ENCODE results near the gene IRF7.

IRF7 gene

GRCh38 chr11:637333-637592, 21.5 kb upstream of the IRF7 start:
- TF ChIP-seq JUND (IDR thresholded peaks at IDR 0.05; ENCODE audit: low read depth): no peak
- DNase-seq (ENCODE audit: low read depth in 1 of 2, low spot score in 1 of 2): no peak
- in situ Hi-C loops (cut with HindIII; ENCODE audit: low pct_unique_long_range_greater_than_20kb, low sequenced_read_pairs): no loop called here

DNA sequence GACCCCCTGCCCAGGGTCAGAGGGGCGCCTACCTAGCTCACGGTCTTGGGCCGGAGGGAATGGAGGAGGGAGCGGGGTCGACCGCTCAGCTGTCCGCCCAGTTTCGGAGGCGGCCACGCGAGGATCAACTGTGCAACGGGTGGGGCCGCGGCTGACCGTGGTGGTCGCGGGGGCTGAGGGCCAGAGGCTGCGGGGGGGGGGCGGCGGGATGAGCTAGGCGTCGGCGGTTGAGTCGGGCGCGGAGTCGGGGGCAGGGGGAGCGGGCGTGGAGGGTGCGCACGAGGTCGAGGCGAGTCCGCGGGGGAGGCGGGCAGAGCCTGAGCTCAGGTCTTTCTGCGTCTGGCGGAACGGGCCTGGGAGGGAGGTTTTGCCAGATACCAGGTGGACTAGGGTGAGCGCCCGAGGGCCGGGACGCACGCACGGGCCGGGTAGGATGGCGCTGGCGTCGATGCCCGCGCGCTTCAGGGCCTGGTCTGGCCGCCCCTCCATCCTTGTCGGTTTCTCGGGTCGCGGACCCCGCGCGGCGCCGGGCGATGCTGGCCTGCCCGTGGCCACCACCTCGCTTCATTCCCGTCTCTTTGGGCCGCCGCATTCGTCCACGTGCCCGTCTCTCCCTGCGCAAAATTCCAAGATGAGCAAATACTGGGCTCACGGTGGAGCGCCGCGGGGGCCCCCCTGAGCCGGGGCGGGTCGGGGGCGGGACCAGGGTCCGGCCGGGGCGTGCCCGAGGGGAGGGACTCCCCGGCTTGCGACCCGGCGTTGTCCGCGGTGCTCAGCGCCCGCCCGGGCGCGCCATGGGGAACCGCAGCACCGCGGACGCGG, 21.0 kb upstream of the IRF7 start, which contains the start of gene DRD4:
DRD4 (plus strand) TSS at position 759 of the 822 bp plus-strand sequence; CDS start at position 795, 36 bp downstream.
- in situ Hi-C loops (cut with HindIII; ENCODE audit: low pct_unique_long_range_greater_than_20kb, low sequenced_read_pairs): no loop called here
- TF ChIP-seq JUND (IDR thresholded peaks at IDR 0.05; ENCODE audit: low read depth): no peak
- DNase-seq (ENCODE audit: low read depth in 1 of 2, low spot score in 1 of 2): no peak

- TF ChIP-seq JUND (IDR thresholded peaks at IDR 0.05; ENCODE audit: low read depth): no peak
- DNase-seq (ENCODE audit: low read depth in 1 of 2, low spot score in 1 of 2): no peak
- in situ Hi-C loops (cut with HindIII; ENCODE audit: low pct_unique_long_range_greater_than_20kb, low sequenced_read_pairs): no loop called here
Measured at GRCh38 chr11:635945-636510, 20.3 kb upstream of the IRF7 start.

DNA sequence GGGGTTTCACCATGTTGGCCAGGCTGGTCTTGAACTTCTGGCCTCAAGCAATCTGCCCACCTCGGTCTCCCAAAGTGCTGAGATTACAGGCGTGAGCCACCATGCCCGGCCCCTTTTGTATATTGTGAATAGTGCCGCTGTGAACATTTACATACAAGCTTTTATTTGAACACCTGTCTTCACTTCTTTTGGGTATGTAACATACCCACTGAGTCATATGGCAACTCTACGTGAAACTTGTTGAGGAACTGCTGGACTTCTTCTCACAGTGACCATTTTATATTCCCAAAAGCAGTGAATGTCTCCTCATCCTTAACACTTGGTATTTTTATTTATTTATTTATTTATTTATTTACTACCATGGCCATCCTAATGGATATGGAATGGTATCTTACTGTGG, 15.1 kb upstream of the IRF7 start:
- no peak for DNase-seq (ENCODE audit: low read depth in 1 of 2, low spot score in 1 of 2)
- in situ Hi-C loops (cut with HindIII; ENCODE audit: low pct_unique_long_range_greater_than_20kb, low sequenced_read_pairs): no loop called here
- no peak for TF ChIP-seq JUND (IDR thresholded peaks at IDR 0.05; ENCODE audit: low read depth)

GRCh38 chr11:629237-629583, 13.5 kb upstream of the IRF7 start:
- in situ Hi-C loops (cut with HindIII; ENCODE audit: low pct_unique_long_range_greater_than_20kb, low sequenced_read_pairs): no loop called here
- no peak for DNase-seq (ENCODE audit: low read depth in 1 of 2, low spot score in 1 of 2)
- TF ChIP-seq JUND (IDR thresholded peaks at IDR 0.05; ENCODE audit: low read depth): no peak

- no peak for DNase-seq (ENCODE audit: low read depth in 1 of 2, low spot score in 1 of 2)
- in situ Hi-C loops (cut with HindIII; ENCODE audit: low pct_unique_long_range_greater_than_20kb, low sequenced_read_pairs): no loop called here
Measured at GRCh38 chr11:628056-628455, 12.3 kb upstream of the IRF7 start.

GRCh38 chr11:627308-627576, 11.5 kb upstream of the IRF7 start:
- TF ChIP-seq JUND (IDR thresholded peaks at IDR 0.05; ENCODE audit: low read depth): no peak
- DNase-seq (ENCODE audit: low read depth in 1 of 2, low spot score in 1 of 2): no peak
- in situ Hi-C loops (cut with HindIII; ENCODE audit: low pct_unique_long_range_greater_than_20kb, low sequenced_read_pairs): no loop called here

More at GRCh38 chr11:628056-628455, 12.3 kb upstream of the IRF7 start:
- no peak for TF ChIP-seq JUND (IDR thresholded peaks at IDR 0.05; ENCODE audit: low read depth)

- in situ Hi-C loops (cut with HindIII; ENCODE audit: low pct_unique_long_range_greater_than_20kb, low sequenced_read_pairs): no loop called here
- no peak for TF ChIP-seq JUND (IDR thresholded peaks at IDR 0.05; ENCODE audit: low read depth)
- DNase-seq (ENCODE audit: low read depth in 1 of 2, low spot score in 1 of 2): no peak
Measured at GRCh38 chr11:626475-627307, 10.9 kb upstream of the IRF7 start, which contains the start of gene SCT. Gene SCT, minus strand, starts transcription at chr11:627181. Its CDS starts 38 bp downstream, at chr11:627143.

DNA sequence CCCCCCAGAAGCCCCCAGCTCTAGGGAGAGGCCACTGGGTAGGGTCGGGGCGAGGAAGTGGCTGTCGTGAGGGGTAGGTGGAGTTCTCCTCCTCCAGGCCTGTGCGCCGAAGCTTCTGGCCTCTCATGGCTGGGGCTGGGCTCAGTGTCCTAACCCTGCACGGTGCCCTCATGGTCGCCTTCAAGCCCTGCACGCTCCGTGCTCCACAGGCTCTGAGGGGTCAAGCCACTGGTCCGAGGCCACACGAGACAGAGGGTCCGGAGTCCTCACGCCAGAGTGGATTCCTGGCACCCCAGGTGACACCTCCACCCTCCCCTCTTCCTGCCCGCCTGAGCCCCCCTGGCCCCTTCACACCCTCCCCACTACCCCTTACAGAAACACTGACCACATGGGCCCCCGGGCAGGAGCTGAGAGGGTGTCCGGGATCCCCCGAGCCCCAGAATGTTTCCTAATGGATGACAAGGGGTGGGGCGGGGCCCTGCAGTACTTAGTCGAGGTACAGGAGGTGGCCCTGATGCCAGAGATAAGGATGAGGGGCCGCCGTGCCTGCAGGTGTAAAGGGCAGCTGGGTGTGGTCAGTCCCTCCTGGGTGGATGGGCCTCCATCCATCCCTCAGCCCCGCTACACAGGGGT, 10.0 kb upstream of the IRF7 start:
- TF ChIP-seq JUND (IDR thresholded peaks at IDR 0.05; ENCODE audit: low read depth): no peak
- in situ Hi-C loops (cut with HindIII; ENCODE audit: low pct_unique_long_range_greater_than_20kb, low sequenced_read_pairs): no loop called here
- DNase-seq (ENCODE audit: low read depth in 1 of 2, low spot score in 1 of 2): no peak

- in situ Hi-C loops (cut with HindIII; ENCODE audit: low pct_unique_long_range_greater_than_20kb, low sequenced_read_pairs): no loop called here
- no peak for DNase-seq (ENCODE audit: low read depth in 1 of 2, low spot score in 1 of 2)
- no peak for TF ChIP-seq JUND (IDR thresholded peaks at IDR 0.05; ENCODE audit: low read depth)
Measured at GRCh38 chr11:624705-625635, 9.2 kb upstream of the IRF7 start, which contains the start of gene CDHR5. Gene CDHR5, minus strand, starts transcription at chr11:624955. Its CDS starts 53 bp downstream, at chr11:624902.

DNA sequence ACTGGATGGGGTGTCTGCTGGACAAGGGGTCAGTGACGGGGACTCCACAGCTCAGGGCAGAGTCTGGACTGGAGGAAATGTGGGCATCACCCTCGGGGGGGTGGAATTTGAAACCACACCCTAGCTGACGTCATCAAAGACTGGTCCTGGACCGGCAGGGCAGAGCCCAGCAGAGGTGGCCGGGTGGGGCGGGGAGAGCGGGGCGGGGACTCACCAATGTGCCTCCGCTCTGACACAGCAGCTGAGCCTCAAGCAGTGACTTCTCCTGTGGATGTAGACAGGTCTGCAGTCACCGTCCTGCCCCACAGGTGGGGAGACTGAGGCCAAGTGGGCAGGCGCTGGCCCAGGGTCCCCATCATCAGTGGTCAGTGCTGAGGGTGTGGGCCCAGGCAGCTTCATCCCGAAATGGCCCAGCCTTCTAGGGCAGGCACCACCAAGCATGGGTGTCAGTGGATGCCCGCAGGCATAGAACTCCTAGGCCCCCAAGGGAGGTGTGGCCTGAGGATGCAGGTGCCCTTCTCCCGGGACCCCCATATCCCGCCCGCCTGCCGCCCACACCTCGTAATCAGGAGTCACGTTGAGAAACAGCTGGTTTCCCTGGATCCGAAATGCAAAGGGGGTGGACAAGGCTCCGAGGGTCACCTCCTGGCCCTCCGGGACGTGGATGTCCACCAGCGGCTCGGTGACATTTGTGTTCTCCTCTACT, 8.4 kb upstream of the IRF7 start:
- TF ChIP-seq JUND (IDR thresholded peaks at IDR 0.05; ENCODE audit: low read depth): no peak
- DNase-seq (ENCODE audit: low read depth in 1 of 2, low spot score in 1 of 2): peak in 1 of 2 experiments; percentile 25
- in situ Hi-C loops (cut with HindIII; ENCODE audit: low pct_unique_long_range_greater_than_20kb, low sequenced_read_pairs): no loop called here
